OCI-M1 (cell line): ENCODE results near the gene ZBTB46.

Experiments
- DNase-seq: peaks from one replicate; lab custom pipeline; 2025; lab: John Stamatoyannopoulos, UW

ZBTB46 gene

GRCh38 chr20:63837479-63837878 is 6.4 kb upstream of the ZBTB46 start:
- DNase-seq = no peak

DNA sequence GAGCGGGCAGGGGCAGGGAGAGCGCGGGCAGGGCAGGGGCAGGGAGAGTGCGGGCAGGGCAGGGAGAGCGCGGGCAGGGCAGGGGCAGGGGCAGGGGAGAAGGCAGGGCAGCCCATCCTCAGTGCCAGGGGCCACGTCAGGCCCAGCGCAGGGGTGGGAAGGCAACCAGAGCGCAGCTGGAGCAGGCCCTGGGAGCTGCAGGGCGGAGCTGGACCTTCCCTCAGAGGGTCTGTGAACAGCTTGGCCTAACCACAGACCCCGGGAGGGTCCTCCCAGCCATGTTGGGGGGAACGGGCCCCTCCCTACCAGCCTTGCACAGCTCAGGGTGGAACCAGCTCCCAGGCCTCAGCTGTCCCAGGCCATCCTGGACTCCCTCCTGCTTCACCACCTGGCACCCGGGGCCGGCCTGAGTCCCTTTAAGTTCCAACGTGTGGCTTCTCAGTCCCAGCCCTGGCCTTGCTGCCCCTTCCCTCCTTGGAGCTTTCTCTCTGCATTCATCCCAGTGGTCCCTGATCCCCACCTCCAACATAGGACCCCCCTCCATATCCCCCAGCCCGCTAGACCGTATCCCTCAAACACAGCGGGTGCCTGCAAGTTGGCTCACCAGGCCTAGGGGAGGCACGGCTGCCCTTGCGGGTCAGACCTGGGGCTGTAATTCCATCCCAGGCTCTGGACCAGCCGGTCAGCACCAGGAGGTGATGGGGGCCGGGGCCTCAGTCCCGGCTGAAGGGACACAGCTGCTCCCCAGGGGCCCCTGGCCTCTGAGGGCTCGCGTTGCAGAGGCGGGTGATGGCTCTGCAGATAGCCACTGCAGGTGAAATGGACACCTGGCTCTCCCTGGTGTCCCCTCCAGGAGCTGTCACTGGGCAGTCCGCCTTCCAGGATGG is 5.6 kb upstream of the ZBTB46 start:
- DNase-seq = no peak

DNA sequence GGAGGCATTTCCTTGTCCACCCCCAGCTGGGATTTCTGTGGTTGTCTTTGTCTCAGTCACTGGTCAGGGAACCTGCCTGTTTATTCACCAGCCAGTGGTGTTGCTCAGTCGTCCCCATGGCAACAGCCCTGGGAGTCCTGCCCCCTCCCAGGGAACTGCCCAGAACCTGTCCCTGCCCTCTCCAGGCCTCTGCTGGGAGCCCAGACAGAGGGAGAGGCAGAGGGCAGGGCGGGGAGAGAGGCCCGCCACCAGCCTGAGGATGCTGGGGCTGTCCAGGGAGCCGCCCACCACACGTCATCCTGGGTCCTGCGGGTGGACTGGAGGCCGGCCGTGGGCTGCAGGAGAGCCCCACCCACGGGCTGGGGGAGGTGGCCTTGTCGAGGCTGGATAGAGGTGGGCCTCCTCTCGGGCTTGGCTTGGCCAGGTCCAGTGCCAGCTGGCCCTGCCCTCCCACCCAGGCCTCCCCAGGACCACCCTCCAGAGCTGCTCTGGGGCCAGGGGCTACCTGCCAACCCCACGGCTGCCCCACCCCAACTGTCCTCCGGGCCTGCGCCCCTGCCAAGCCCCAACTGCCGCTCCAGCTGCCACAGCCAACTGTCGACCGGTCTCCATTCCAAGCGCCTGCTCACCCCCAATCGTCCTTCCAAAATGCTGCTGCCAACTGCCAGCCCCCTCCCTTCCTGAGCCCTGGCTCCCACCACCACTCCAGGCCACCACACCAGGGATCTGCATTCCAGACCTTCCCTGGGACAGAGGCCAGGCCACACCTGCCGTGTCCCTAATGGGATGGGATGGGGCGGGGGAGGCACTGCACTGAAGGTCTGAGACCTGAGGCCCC is 4.2 kb upstream of the ZBTB46 start:
- peak; percentile 66 for DNase-seq

- DNase-seq = no peak
These were observed 3.4 kb upstream of the ZBTB46 start for GRCh38 chr20:63834491-63834880.

DNA sequence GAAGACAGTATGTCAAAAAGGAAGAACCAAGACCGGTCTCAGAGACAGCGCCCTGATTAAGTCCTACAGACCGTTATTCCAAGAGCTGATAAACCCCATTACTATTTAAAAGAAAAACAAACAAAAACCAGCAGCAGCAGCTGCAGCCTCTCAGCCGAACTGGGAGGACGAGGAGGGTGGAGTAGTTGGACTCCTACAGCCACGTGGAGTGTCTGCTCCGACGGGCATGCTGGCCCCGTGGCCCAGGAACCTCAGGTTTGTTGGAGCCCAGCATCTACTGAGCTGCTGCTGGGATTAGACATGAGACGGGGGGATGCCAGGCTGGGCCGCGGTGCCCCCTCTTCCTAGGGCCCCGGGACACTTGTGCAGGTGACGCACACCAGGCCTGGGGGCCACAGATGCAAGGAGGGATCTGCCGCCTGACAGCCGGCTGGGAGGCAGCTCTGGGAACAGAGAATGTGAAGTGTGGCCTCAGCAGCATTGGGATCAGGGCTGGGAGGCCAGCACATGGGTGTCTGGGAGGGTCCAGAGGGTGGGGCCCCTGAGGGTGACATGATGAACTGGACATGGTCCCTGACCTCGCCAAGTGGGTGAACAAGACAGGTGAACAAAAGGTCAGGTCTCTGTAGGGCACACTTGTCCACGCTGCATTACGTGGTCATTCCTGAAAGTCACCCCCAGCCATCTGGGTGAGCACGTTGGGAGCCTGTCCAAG is 2.9 kb upstream of the ZBTB46 start:
- no peak for DNase-seq

- no peak for DNase-seq
These were observed 1.1 kb upstream of the ZBTB46 start for GRCh38 chr20:63831993-63832686.

DNA sequence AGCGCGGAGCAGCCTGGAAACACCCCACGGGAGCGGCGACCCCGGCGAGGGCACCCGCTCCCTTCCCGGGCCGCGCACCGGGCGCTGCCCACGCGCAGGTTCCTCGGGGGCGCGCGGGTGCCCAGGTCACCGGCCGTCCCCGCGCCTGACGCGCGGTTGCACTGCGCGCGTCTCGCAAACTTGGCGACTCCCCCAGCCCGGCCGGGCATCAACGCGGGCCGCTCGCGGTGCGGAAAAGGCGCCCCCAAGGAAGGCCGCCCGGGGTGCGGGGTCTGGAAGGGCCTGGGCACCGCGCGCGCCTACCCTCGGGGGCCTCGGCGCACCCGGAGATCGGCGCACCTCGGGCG is 555 bp upstream of the ZBTB46 start:
- DNase-seq = no peak

GRCh38 chr20:63829945-63830835 is 874 bp downstream of the ZBTB46 start:
- DNase-seq = no peak

- no peak for DNase-seq
These were observed 1.5 kb downstream of the ZBTB46 start for GRCh38 chr20:63829603-63829944.

GRCh38 chr20:63828951-63829350 is 2.1 kb downstream of the ZBTB46 start:
- DNase-seq = no peak

DNA sequence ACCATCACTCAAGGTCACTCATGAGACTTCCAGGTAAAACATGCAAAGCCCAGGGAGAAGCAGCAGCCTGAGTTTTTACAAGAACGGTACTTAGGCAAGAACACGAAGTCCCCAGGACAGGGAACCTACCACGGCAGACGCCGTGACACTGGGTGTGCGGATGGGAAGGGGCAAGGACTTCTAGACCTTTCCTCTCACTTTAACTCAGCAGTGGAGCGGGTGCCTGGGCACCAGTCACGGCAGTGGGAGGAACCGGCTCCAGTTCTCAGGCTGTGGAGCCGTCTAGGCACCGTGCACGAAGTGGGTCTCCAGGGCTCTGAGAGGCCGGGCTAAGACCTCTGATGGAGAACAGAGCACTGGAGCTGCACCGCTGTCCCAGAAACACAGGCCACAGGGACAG is 2.5 kb downstream of the ZBTB46 start:
- no peak for DNase-seq

- DNase-seq = no peak
These were observed 2.9 kb downstream of the ZBTB46 start for GRCh38 chr20:63828124-63828523.

GRCh38 chr20:63826753-63827152 is 4.3 kb downstream of the ZBTB46 start:
- no peak for DNase-seq

DNA sequence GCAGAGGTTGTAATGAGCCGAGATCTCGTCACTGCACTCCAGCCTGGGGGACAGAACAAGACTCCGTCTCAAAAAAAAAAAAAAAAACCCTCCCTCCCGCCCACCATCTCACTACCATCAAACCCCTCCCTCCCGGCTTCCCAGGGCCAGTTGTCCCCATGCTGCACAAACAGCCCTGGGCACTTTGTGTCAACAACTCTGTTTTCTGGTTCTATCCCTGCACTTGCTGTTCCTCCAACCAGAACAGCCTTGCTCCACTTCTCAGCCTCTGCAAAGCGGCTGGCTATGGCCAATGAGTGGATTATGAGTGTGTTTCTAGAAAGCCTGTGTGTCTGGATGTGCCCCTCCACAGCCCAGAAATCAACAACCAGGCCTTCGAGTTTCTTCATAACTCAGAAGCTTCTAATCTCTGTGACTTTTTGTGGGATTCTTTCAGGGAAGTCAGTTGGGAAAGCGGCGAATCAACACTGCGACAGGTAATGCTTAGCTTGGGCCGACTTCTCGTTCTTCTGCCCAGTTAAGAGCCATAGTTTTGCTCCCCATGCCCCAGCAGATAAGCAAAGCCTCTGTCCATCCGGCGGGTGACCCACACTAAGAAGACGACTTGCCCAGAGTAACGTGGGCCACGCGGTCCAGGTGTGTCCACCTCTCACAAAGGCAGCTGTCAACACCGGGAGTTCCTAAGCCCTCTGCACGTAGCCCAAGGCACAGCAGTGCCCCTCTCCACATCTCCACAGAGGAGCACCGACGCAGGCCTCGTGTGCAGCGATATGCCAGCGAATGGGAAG is 5.5 kb downstream of the ZBTB46 start:
- no peak for DNase-seq

GRCh38 chr20:63823691-63824311 is 7.3 kb downstream of the ZBTB46 start:
- DNase-seq = no peak

DNA sequence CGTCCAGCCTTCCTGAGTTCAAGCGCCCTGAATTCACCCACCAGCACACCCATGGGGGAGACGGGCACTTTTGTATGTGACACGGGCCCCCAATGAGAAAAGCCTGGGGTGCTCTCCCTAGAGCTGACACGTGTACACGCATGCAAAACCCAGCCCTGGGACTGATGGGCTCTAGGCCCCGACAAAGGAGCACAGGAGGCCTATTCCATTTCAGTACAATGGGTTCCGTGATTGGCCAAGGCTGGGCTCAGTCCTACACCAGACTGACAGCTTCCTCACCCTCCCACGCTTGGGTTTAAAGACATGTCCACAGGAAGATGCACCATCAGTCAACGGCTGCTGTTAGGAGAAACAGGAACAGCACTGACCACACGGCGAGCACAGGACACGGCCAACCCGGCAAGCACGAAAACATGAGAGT is 8.8 kb downstream of the ZBTB46 start:
- peak; percentile 77 for DNase-seq

DNA sequence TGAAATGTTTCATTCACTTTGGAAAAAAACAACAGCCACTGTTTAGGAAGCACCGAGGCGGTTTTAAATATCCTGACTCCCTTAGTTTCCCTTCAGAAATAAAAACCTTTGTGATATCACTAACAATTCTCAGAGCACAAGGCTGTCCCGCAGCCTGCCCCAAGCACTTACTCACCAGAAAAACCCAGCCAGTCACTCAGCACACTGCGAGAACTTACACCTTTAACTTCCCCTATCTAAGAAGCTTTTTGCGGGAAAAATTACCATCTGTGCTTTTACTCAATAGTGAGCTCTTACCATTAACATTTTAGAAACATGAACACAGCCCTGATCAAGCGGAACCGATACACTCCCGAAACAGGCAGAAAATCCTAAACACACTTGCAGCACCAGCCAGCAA is 9.3 kb downstream of the ZBTB46 start:
- no peak for DNase-seq

- peak; percentile 76 for DNase-seq
These were observed 11.7 kb downstream of the ZBTB46 start for GRCh38 chr20:63819224-63819921.

DNA sequence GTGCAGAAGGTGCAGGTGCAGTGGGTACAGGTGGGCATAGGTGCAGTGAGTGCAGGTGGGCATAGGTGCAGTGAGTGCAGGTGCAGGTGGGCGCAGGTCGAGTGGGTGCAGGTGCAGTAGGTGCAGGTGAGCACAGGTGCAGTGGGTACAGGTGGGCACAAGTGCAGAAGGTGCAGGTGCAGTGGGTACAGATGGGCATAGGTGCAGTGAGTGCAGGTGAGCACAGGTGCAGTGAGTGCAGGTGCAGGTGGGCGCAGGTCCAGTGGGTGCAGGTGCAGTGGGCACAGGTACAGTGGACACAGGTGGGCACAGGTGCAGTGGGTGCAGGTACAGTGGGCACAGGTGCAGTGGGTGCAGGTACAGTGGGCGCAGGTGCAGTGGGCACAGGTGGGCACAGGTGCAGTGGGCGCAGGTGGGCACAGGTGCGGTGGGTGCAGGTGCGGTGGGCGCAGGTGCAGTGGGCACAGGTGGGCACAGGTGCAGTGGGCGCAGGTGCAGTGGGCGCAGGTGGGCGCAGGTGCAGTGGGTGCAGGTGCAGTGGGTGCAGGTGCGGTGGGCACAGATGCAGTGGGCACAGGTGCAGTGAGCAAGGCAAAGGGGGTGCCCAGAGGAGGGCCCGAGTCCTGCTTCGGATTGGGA is 15.3 kb downstream of the ZBTB46 start:
- no peak for DNase-seq
